Measurements from ENCODE around the gene BRCC3.

Gene BRCC3

DNA sequence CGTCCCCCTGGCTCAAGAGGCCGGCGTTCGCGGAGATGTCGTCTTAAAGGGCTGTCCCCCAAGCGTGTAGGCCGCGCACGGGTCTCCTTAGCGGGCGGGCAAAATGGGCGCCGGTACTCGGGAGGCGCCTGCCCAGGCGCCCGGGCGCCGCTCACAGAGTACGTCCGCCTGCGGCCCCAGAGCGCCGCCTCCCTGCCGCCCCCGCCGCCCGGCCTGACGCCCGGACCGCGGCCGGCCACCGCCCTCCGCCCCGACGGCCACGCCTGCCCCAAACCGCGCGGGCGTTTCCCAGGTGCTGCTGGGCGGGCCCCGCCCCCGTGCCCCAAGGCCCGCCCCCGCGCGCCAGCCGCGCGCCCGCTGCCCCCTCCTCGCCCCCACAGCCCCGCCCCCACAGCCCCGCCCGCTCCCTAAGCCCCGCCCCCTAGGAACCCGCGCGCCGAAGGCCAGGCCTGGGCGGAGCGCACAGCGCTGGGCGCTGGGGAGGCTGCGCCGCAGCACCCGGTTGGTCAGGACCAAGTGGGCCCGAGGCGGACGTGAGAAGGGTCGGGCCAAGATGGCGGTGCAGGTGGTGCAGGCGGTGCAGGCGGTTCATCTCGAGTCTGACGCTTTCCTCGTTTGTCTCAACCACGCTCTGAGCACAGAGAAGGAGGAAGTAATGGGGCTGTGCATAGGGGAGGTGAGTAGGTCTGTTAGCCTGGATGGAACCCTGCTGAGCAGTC, at the start of gene BRCC3, which contains the start of the genes CMC4 and MTCP1:
TSS of gene BRCC3 (plus strand) at position 534 of the 719 bp plus-strand sequence. CDS start at position 554, 20 bp downstream.
TSS of gene CMC4 (minus strand) at position 162 of the 719 bp plus-strand sequence. CDS start 7,113 bp downstream, outside the sequence.
TSS of gene MTCP1 (minus strand) at position 162 of the 719 bp plus-strand sequence. CDS start 5,126 bp downstream, outside the sequence.
- ATAC-seq = peak; percentile 96

GRCh38 chrX:155022585-155022984, 48.7 kb upstream of the BRCC3 start, which contains the start of gene F8:
Gene F8 (minus strand): TSS chrX:155022723. CDS start chrX:155022552, 171 bp downstream.
- ATAC-seq = no peak

More for the DNA sequence above, at the start of gene BRCC3, which contains the start of the genes CMC4 and MTCP1:
- TF ChIP-seq ZNF8 (CRISPR knock-in tag; IDR thresholded peaks at IDR 0.05) (no peak), ZNF70 (CRISPR knock-in tag; IDR thresholded peaks at IDR 0.05) (peak; percentile 68)

DNA sequence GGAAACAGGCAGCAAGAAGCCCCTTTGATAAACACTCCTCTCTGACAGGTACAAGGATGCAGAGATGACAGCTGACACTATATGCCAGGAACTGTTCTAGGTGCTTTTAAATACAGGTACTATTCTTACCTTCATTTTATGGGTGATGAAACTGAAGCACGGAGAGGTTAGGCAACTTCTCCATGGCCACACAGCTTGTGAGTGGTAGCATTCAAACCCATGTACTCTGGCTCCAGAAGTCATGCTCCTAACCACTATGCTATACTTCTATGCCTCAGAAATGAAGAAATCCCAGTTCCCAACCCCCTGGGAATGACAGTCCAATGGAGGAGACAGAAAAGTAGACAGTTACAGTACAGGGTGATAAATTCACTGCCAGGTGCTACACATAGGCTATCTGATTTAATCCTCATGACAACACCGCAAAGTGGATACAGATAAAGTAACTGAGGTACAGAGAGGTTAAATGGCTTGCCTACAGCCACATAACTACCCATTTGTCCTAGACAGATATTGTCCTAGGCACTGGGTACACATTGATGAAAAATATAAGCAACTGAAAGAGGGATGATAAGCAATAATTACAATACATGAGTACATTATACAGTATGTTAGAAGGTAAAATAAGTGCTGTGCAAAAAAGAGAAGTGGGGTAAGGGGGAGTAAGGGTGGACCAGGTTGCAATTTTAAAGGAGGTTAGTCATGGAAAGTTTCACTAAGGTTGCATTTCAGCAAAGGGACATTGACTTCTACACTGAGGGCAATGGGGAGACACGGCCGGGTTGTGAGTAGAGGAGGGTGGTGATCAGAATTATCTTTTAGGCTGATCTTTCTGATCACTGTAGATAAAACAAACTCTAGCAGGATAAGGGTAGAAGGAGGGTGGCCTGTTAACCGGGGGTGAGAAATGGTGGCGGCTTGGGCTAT, 47.1 kb upstream of the BRCC3 start:
- no peak for ATAC-seq
- TF ChIP-seq CSDC2 (CRISPR knock-in tag; IDR thresholded peaks at IDR 0.05) (no peak), CSRNP3 (CRISPR knock-in tag; IDR thresholded peaks at IDR 0.05) (no peak), RARB (CRISPR knock-in tag; IDR thresholded peaks at IDR 0.05) (no peak), PATZ1 (CRISPR knock-in tag; IDR thresholded peaks at IDR 0.05; ENCODE audit: borderline replicate concordance) (no peak), ZNF8 (CRISPR knock-in tag; IDR thresholded peaks at IDR 0.05) (no peak), ESRRG (CRISPR knock-in tag; IDR thresholded peaks at IDR 0.05) (no peak), TCF4 (CRISPR knock-in tag; IDR thresholded peaks at IDR 0.05; ENCODE audit: borderline replicate concordance) (no peak), SNAI2 (CRISPR knock-in tag; IDR thresholded peaks at IDR 0.05) (no peak), CREB5 (CRISPR knock-in tag; IDR thresholded peaks at IDR 0.05; ENCODE audit: low read depth) (no peak), ZFP3 (CRISPR knock-in tag; IDR thresholded peaks at IDR 0.05) (no peak), ZNF70 (CRISPR knock-in tag; IDR thresholded peaks at IDR 0.05) (no peak), BACH2 (CRISPR knock-in tag; IDR thresholded peaks at IDR 0.05; ENCODE audit: borderline replicate concordance) (no peak), ZC3H10 (CRISPR knock-in tag; IDR thresholded peaks at IDR 0.05) (no peak), PPARA (CRISPR knock-in tag; IDR thresholded peaks at IDR 0.05; ENCODE audit: borderline replicate concordance) (no peak), ZFP30 (CRISPR knock-in tag; IDR thresholded peaks at IDR 0.05) (no peak)
- TF ChIP-seq, protein P1, sequence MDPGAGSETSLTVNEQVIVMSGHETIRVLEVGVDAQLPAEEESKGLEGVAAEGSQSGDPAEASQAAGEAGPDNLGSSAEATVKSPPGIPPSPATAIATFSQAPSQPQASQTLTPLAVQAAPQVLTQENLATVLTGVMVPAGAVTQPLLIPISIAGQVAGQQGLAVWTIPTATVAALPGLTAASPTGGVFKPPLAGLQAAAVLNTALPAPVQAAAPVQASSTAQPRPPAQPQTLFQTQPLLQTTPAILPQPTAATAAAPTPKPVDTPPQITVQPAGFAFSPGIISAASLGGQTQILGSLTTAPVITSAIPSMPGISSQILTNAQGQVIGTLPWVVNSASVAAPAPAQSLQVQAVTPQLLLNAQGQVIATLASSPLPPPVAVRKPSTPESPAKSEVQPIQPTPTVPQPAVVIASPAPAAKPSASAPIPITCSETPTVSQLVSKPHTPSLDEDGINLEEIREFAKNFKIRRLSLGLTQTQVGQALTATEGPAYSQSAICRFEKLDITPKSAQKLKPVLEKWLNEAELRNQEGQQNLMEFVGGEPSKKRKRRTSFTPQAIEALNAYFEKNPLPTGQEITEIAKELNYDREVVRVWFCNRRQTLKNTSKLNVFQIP (CRISPR knock-in tag; IDR thresholded peaks at IDR 0.05; ENCODE audit: borderline replicate concordance, low read depth) = no peak

More at GRCh38 chrX:155022585-155022984, 48.7 kb upstream of the BRCC3 start, which contains the start of gene F8:
- no peak for TF ChIP-seq PPARA (CRISPR knock-in tag; IDR thresholded peaks at IDR 0.05; ENCODE audit: borderline replicate concordance)
- no peak for TF ChIP-seq RARB (CRISPR knock-in tag; IDR thresholded peaks at IDR 0.05)
- no peak for TF ChIP-seq PATZ1 (CRISPR knock-in tag; IDR thresholded peaks at IDR 0.05; ENCODE audit: borderline replicate concordance)
- TF ChIP-seq CSDC2 (CRISPR knock-in tag; IDR thresholded peaks at IDR 0.05) = no peak
- no peak for TF ChIP-seq ARNTL (CRISPR knock-in tag; IDR thresholded peaks at IDR 0.05; ENCODE audit: borderline replicate concordance, low read depth)
- TF ChIP-seq ZNF565 (CRISPR knock-in tag; conservative IDR thresholded peaks at IDR 0.05; ENCODE audit: low read depth) = no peak
- TF ChIP-seq CREB5 (CRISPR knock-in tag; IDR thresholded peaks at IDR 0.05; ENCODE audit: low read depth) = no peak
